ENCODE data around the gene TMCO2. TPM values are rescaled to one million over a fixed set of nuclear protein-coding genes. Genes with fewer than 3 reads are reported as not detected.

Gene TMCO2
- total and polyA plus RNA-seq, 10 of the 15 experiments (the other 5 are each of a cell fraction or from before 2014, with no cell fraction given), result not detected

GRCh38 chr1:40267767-40268187 is 20.0 kb downstream of the TMCO2 start:
- intact Hi-C loops (cut with micrococcal nuclease; ENCODE audit: unreplicated experiment), result no loop called here
- ChIA-PET SMC1A (ENCODE audit: uncharacterized antibody, unreplicated experiment) (interaction anchor here (0.7 to 2.0 kb wide), 3 partner anchors 71 to 115 kb away, joined by 3 to 8 read pairs (median 3); no protein-coding TSS in a partner anchor), CTCF (interaction anchor here (0.8 to 2.5 kb wide), 4 partner anchors 14 to 116 kb away, joined by 3 to 7 read pairs (median 6); no protein-coding TSS in a partner anchor), RAD21 (ENCODE audit: unreplicated experiment) (no interaction called here), POLR2A (no interaction called here)
- no TSS peak for BruUV-seq (replicated peaks)
- 100% methylated on average over 2 of the region's 2 CpGs for WGBS (ENCODE audit: insufficient coverage, insufficient replicate concordance, low lambda C conversion rate, missing lambda C conversion rate)
- FAIRE-seq, result no peak
- ATAC-seq, result no peak
- no peaks in the 10 kb centered on the region for H3K9me3 ChIP-seq (replicated peaks; ENCODE audit: control insufficient read depth, insufficient read depth, low read length)
- no peak overlapping the region for H3K4me2 ChIP-seq (ENCODE audit: control insufficient read depth, insufficient read depth)
- H3K4me3 ChIP-seq, result no peak overlapping the region
- in situ Hi-C loops (cut with MboI), result no loop called here
- no peaks in the 10 kb centered on the region for H4K20me1 ChIP-seq (ENCODE audit: control insufficient read depth, insufficient read depth)
- TF ChIP-seq BACH1 (IDR thresholded peaks at IDR 0.05; ENCODE audit: borderline replicate concordance) (no peak), ZZZ3 (IDR thresholded peaks at IDR 0.05; ENCODE audit: control insufficient read depth, insufficient read length, low read depth) (no peak), NFXL1 (IDR thresholded peaks at IDR 0.05; ENCODE audit: borderline replicate concordance) (no peak), ZNF622 (IDR thresholded peaks at IDR 0.05) (no peak), USF1 (IDR thresholded peaks at IDR 0.05; ENCODE audit: borderline replicate concordance, extremely low read length, insufficient read depth, low read depth, low read length) (no peak)
- TF ChIP-seq, protein P1, sequence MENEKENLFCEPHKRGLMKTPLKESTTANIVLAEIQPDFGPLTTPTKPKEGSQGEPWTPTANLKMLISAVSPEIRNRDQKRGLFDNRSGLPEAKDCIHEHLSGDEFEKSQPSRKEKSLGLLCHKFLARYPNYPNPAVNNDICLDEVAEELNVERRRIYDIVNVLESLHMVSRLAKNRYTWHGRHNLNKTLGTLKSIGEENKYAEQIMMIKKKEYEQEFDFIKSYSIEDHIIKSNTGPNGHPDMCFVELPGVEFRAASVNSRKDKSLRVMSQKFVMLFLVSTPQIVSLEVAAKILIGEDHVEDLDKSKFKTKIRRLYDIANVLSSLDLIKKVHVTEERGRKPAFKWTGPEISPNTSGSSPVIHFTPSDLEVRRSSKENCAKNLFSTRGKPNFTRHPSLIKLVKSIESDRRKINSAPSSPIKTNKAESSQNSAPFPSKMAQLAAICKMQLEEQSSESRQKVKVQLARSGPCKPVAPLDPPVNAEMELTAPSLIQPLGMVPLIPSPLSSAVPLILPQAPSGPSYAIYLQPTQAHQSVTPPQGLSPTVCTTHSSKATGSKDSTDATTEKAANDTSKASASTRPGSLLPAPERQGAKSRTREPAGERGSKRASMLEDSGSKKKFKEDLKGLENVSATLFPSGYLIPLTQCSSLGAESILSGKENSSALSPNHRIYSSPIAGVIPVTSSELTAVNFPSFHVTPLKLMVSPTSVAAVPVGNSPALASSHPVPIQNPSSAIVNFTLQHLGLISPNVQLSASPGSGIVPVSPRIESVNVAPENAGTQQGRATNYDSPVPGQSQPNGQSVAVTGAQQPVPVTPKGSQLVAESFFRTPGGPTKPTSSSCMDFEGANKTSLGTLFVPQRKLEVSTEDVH (IDR thresholded peaks at IDR 0.05; ENCODE audit: low read depth, partially characterized antibody), result no peak
- TF ChIP-seq, protein P2, sequence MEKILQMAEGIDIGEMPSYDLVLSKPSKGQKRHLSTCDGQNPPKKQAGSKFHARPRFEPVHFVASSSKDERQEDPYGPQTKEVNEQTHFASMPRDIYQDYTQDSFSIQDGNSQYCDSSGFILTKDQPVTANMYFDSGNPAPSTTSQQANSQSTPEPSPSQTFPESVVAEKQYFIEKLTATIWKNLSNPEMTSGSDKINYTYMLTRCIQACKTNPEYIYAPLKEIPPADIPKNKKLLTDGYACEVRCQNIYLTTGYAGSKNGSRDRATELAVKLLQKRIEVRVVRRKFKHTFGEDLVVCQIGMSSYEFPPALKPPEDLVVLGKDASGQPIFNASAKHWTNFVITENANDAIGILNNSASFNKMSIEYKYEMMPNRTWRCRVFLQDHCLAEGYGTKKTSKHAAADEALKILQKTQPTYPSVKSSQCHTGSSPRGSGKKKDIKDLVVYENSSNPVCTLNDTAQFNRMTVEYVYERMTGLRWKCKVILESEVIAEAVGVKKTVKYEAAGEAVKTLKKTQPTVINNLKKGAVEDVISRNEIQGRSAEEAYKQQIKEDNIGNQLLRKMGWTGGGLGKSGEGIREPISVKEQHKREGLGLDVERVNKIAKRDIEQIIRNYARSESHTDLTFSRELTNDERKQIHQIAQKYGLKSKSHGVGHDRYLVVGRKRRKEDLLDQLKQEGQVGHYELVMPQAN (conservative IDR thresholded peaks at IDR 0.05), result no peak
- peaks cover 10% of the 10 kb centered on the region; the same call in 1 of the 2 replicates for H3K4me1 ChIP-seq (ENCODE audit: control insufficient read depth, insufficient read depth, low read length)
- H3K27ac ChIP-seq (ENCODE audit: control insufficient read depth, insufficient read depth), result no peak overlapping the region
- H3K79me2 ChIP-seq (ENCODE audit: control insufficient read depth, insufficient read depth, low read length), result peaks cover 1% of the 10 kb centered on the region; the same call in 1 of the 2 replicates
- no peak overlapping the region for H3K9ac ChIP-seq (ENCODE audit: control insufficient read depth, insufficient read depth, low read length)
- no peaks in the 10 kb centered on the region for H3K27me3 ChIP-seq (replicated peaks in 1 of 2; ENCODE audit: control insufficient read depth in 2 of 2, insufficient read depth in 2 of 2, low read length in 1 of 2)
- DNase-seq (ENCODE audit: low read depth, low spot score), result no peak
- H2AFZ ChIP-seq (ENCODE audit: control insufficient read depth, low read depth, low read length), result no peak overlapping the region
- peaks cover 2 to 10% of the 10 kb centered on the region in 2 experiments; a peak in 3 of 4 replicates for H3K36me3 ChIP-seq (ENCODE audit: control insufficient read depth in 2 of 2, insufficient read depth in 2 of 2, low read length in 1 of 2)
